NCI-H69 (cell line): ENCODE measurements around the gene TEPSIN.

Experiments used
- DNase-seq: peaks from one replicate; lab custom pipeline; 2025; lab: John Stamatoyannopoulos, UW

The TEPSIN gene

GRCh38 chr17:81221371-81221841 is 17.4 kb downstream of the TEPSIN start:
- no peak for DNase-seq

GRCh38 chr17:81219476-81220180 is 19.2 kb downstream of the TEPSIN start:
- no peak for DNase-seq

- DNase-seq, result no peak
Observed at GRCh38 chr17:81218991-81219390, 19.9 kb downstream of the TEPSIN start.

GRCh38 chr17:81218459-81218858 is 20.4 kb downstream of the TEPSIN start:
- no peak for DNase-seq

- no peak for DNase-seq
Observed at GRCh38 chr17:81217491-81217890, 21.4 kb downstream of the TEPSIN start.

GRCh38 chr17:81213978-81214377 is 24.9 kb downstream of the TEPSIN start:
- DNase-seq, result no peak

- DNase-seq, result no peak
Observed at GRCh38 chr17:81212365-81212764, 26.5 kb downstream of the TEPSIN start.

- no peak for DNase-seq
Observed at GRCh38 chr17:81210868-81211267, 28.0 kb downstream of the TEPSIN start.

GRCh38 chr17:81210466-81210865 is 28.4 kb downstream of the TEPSIN start:
- no peak for DNase-seq

- DNase-seq, result no peak
Observed at GRCh38 chr17:81209141-81209540, 29.7 kb downstream of the TEPSIN start.

GRCh38 chr17:81208651-81209050 is 30.2 kb downstream of the TEPSIN start:
- DNase-seq, result no peak

- DNase-seq, result peak; percentile 64
Observed at GRCh38 chr17:81207610-81208581, 31.0 kb downstream of the TEPSIN start.

- DNase-seq, result no peak
Observed at GRCh38 chr17:81206657-81207056, 32.2 kb downstream of the TEPSIN start.

- DNase-seq, result no peak
Observed at GRCh38 chr17:81206166-81206565, 32.7 kb downstream of the TEPSIN start.

- no peak for DNase-seq
Observed at GRCh38 chr17:81204578-81204977, 34.3 kb downstream of the TEPSIN start.

GRCh38 chr17:81203136-81203535 is 35.7 kb downstream of the TEPSIN start:
- DNase-seq, result no peak

GRCh38 chr17:81202318-81202717 is 36.5 kb downstream of the TEPSIN start:
- no peak for DNase-seq

- peak; percentile 41 for DNase-seq
Observed at GRCh38 chr17:81200695-81201580, 37.9 kb downstream of the TEPSIN start.

GRCh38 chr17:81200201-81200600 is 38.7 kb downstream of the TEPSIN start:
- no peak for DNase-seq

- DNase-seq, result no peak
Observed at GRCh38 chr17:81199482-81199830, 39.4 kb downstream of the TEPSIN start.

- no peak for DNase-seq
Observed at GRCh38 chr17:81198826-81199481, 39.9 kb downstream of the TEPSIN start.
